Measurements from ENCODE around the gene SPA17.

SPA17 gene

GRCh38 chr11:124663861-124664260, 9.8 kb upstream of the SPA17 start:
- no peak for DNase-seq

GRCh38 chr11:124667601-124668000, 6.1 kb upstream of the SPA17 start:
- DNase-seq: no peak

- DNase-seq: peak; percentile 43
These were observed 4.5 kb upstream of the SPA17 start for GRCh38 chr11:124669193-124669592.

- peak; percentile 74 for DNase-seq
These were observed 3.0 kb upstream of the SPA17 start for GRCh38 chr11:124670732-124671131.

- no peak for DNase-seq
These were observed 1.0 kb upstream of the SPA17 start for GRCh38 chr11:124672536-124673215.

- no peak for DNase-seq
These were observed 439 bp downstream of the SPA17 start for GRCh38 chr11:124674168-124674517.

- no peak for DNase-seq
These were observed 867 bp downstream of the SPA17 start for GRCh38 chr11:124674571-124674970.

- no peak for DNase-seq
These were observed 2.7 kb downstream of the SPA17 start for GRCh38 chr11:124676386-124676785.

GRCh38 chr11:124678416-124678815, 4.7 kb downstream of the SPA17 start:
- DNase-seq: no peak

GRCh38 chr11:124681421-124681820, 7.7 kb downstream of the SPA17 start:
- no peak for DNase-seq

- DNase-seq: no peak
These were observed 8.7 kb downstream of the SPA17 start for GRCh38 chr11:124682443-124682842.

GRCh38 chr11:124693142-124693541, 19.4 kb downstream of the SPA17 start:
- DNase-seq: no peak

GRCh38 chr11:124699547-124699946, 25.8 kb downstream of the SPA17 start:
- no peak for DNase-seq

GRCh38 chr11:124700028-124700427, 26.3 kb downstream of the SPA17 start:
- DNase-seq: no peak

GRCh38 chr11:124707829-124708228, 34.1 kb downstream of the SPA17 start:
- DNase-seq: no peak

- no peak for DNase-seq
These were observed 38.7 kb downstream of the SPA17 start for GRCh38 chr11:124712392-124712791.

GRCh38 chr11:124716591-124716990, 42.9 kb downstream of the SPA17 start:
- DNase-seq: no peak

GRCh38 chr11:124717421-124717785, 43.7 kb downstream of the SPA17 start:
- DNase-seq: no peak

GRCh38 chr11:124717786-124718651, 44.3 kb downstream of the SPA17 start:
- DNase-seq: no peak

- no peak for DNase-seq
These were observed 45.1 kb downstream of the SPA17 start for GRCh38 chr11:124718801-124719200.

- DNase-seq: no peak
These were observed 45.8 kb downstream of the SPA17 start for GRCh38 chr11:124719534-124719933.

- DNase-seq: no peak
These were observed 48.5 kb downstream of the SPA17 start for GRCh38 chr11:124722176-124722575.

- DNase-seq: no peak
These were observed 51.4 kb downstream of the SPA17 start for GRCh38 chr11:124724979-124725718.

- no peak for DNase-seq
These were observed 52.0 kb downstream of the SPA17 start for GRCh38 chr11:124725719-124726105.

All from RPMI8226 (cell line).